GM21367 (cell line): ENCODE results near the gene TTYH2.

Experiments used
- ATAC-seq: cut with Tn5 transposase; IDR thresholded peaks from one replicate; pipeline ENCODE4 v1.9.1; 2021; ENCODE audit not compliant: unreplicated experiment

The TTYH2 gene

GRCh38 chr17:74233937-74234336, 20.6 kb downstream of the TTYH2 start:
- ATAC-seq = no peak

GRCh38 chr17:74234486-74234885, 21.1 kb downstream of the TTYH2 start:
- no peak for ATAC-seq

- no peak for ATAC-seq
Observed at GRCh38 chr17:74235040-74235581, 21.7 kb downstream of the TTYH2 start.

- ATAC-seq = no peak
Observed at GRCh38 chr17:74235911-74236371, 22.6 kb downstream of the TTYH2 start.

GRCh38 chr17:74237321-74237720, 23.9 kb downstream of the TTYH2 start:
- no peak for ATAC-seq

GRCh38 chr17:74239172-74239571, 25.8 kb downstream of the TTYH2 start:
- ATAC-seq = no peak

GRCh38 chr17:74240618-74241205, 27.3 kb downstream of the TTYH2 start:
- ATAC-seq = no peak

GRCh38 chr17:74241431-74241830, 28.1 kb downstream of the TTYH2 start:
- ATAC-seq = no peak

- ATAC-seq = no peak
Observed at GRCh38 chr17:74241847-74242246, 28.5 kb downstream of the TTYH2 start.

- no peak for ATAC-seq
Observed at GRCh38 chr17:74243013-74243755, 29.8 kb downstream of the TTYH2 start.

- no peak for ATAC-seq
Observed at GRCh38 chr17:74244128-74244527, 30.8 kb downstream of the TTYH2 start.

- ATAC-seq = no peak
Observed at GRCh38 chr17:74244548-74244947, 31.2 kb downstream of the TTYH2 start.

GRCh38 chr17:74245145-74245831, 31.9 kb downstream of the TTYH2 start:
- no peak for ATAC-seq

GRCh38 chr17:74245871-74246270, 32.5 kb downstream of the TTYH2 start:
- ATAC-seq = no peak

- no peak for ATAC-seq
Observed at GRCh38 chr17:74249590-74250270, 36.4 kb downstream of the TTYH2 start.

GRCh38 chr17:74250324-74250995, 37.1 kb downstream of the TTYH2 start:
- no peak for ATAC-seq

GRCh38 chr17:74251051-74251450, 37.7 kb downstream of the TTYH2 start:
- no peak for ATAC-seq

- ATAC-seq = no peak
Observed at GRCh38 chr17:74251569-74251968, 38.2 kb downstream of the TTYH2 start.

GRCh38 chr17:74252211-74252610, 38.8 kb downstream of the TTYH2 start:
- ATAC-seq = no peak

- no peak for ATAC-seq
Observed at GRCh38 chr17:74253036-74253435, 39.7 kb downstream of the TTYH2 start.

GRCh38 chr17:74257311-74257710, 43.9 kb downstream of the TTYH2 start:
- ATAC-seq = no peak
